ENCODE results near the gene HSPA1L.

- TF ChIP-seq ZNF362 (tag by site-specific recombination; IDR thresholded peaks at IDR 0.05) (no peak), ZSCAN16 (tag by site-specific recombination; IDR thresholded peaks at IDR 0.05) (no peak), PBX3 (CRISPR knock-in tag; IDR thresholded peaks at IDR 0.05) (no peak), CTCF (tag by site-specific recombination; IDR thresholded peaks at IDR 0.05) (no peak), ELK4 (IDR thresholded peaks at IDR 0.05; ENCODE audit: borderline replicate concordance, low read depth, low read length) (no peak), ZSCAN30 (tag by site-specific recombination; IDR thresholded peaks at IDR 0.05) (no peak), PRDM4 (tag by site-specific recombination; IDR thresholded peaks at IDR 0.05) (no peak), ZNF768 (tag by site-specific recombination; IDR thresholded peaks at IDR 0.05) (no peak), ZNF311 (tag by site-specific recombination; IDR thresholded peaks at IDR 0.05; ENCODE audit: borderline replicate concordance) (no peak), KLF16 (tag by site-specific recombination; IDR thresholded peaks at IDR 0.05) (no peak), ZNF274 (IDR thresholded peaks at IDR 0.05; ENCODE audit: low read length) (no peak), ZNF274 (tag by site-specific recombination; IDR thresholded peaks at IDR 0.05; ENCODE audit: borderline replicate concordance) (no peak), ZFP3 (tag by site-specific recombination; IDR thresholded peaks at IDR 0.05; ENCODE audit: low read depth) (no peak), HOXA7 (CRISPR knock-in tag; IDR thresholded peaks at IDR 0.05; ENCODE audit: borderline replicate concordance) (no peak)
Observed at GRCh38 chr6:31822036-31822821, 7.1 kb upstream of the HSPA1L start.

Data from HEK293 (cell line).